Sigmoid colon (tissue), 4 donors: ENCODE results near the gene CAPN5.

Experiments
- CTCF ChIP-seq, 4 experiments: fragments of 450-650 bp in 3 of 4; fragments of 200-600 bp in 1 of 4; IDR thresholded peaks; one replicate each; pipeline ENCODE4 v1.5.1; 2016 to 2019; ENCODE audit warnings: antibody characterized with exemption in 4 of 4, mild to moderate bottlenecking in 3 of 4, moderate library complexity in 2 of 4
- EP300 ChIP-seq, 4 donors: sonication (generic); formaldehyde crosslinking; IDR thresholded peaks; one replicate each; pipeline ENCODE4 v1.6.1; 2017; ENCODE audit warnings: antibody characterized with exemption in 4 of 4
- POLR2A ChIP-seq, 2 donors: fragments of 450-650 bp; IDR thresholded peaks; one replicate each; pipeline ENCODE4 v1.6.1; 2016; ENCODE audit warnings: antibody characterized with exemption in 2 of 2, mild to moderate bottlenecking in 2 of 2, moderate library complexity in 2 of 2

- TF ChIP-seq CTCF (IDR thresholded peaks at IDR 0.05) (no peak), POLR2A (IDR thresholded peaks at IDR 0.05) (no peak), EP300 (IDR thresholded peaks at IDR 0.05) (no peak)
Measured at GRCh38 chr11:77084581-77085191, 17.9 kb downstream of the CAPN5 start.
